ENCODE results near the gene MAD1L1.

DNA sequence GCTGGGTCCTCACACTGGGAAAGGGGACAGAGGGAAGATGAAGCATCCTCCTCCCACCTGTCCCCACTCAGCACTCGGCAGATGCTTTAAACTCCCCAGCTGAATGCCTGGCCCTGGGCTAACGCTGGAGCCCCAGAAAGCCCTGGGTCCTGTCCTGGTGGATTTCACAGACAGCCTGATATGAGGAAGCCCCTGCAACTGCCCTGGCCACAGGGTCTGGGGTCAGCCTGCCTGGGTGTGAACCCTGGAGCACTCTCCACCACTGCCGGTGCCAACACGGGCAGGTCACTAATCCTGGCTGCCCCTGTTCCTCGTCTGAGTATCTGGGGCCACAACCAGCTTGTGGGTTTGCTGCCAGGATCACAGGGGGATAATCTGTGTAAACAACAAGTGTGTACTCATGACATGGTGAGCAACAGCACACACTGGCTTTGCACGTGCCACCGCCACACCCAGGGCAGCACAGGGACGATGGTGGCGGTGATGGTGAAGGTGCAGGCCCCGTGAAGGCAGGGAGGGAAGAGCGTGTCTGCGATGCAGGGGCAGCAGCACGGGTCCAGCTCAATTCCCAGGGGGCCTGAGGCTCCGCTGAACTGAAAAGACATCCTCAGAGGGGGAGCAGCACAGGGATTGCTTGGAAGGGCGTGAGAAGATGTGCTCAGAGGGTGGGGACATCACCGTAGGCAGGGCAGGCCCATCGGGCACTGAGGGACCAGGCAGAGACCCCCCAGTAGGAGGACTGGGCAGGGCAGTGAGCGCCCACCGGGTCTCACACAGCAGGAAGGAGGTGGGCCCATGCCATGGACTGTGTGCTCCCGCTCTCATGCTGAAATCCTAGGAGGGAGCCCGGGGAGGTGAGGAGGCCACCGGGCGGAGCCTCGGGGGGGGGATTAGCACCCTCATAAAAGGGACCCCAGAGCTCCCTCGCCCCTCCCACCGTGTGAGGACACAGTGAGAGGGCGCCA lies 238.7 kb downstream of the MAD1L1 start:
- TF ChIP-seq RARB (CRISPR knock-in tag; IDR thresholded peaks at IDR 0.05) (no peak), ZFP30 (CRISPR knock-in tag; IDR thresholded peaks at IDR 0.05) (no peak), PPARA (CRISPR knock-in tag; IDR thresholded peaks at IDR 0.05; ENCODE audit: borderline replicate concordance) (no peak), ZNF565 (CRISPR knock-in tag; conservative IDR thresholded peaks at IDR 0.05; ENCODE audit: low read depth) (no peak), ZFP3 (CRISPR knock-in tag; IDR thresholded peaks at IDR 0.05) (no peak), SNAI2 (CRISPR knock-in tag; IDR thresholded peaks at IDR 0.05) (no peak)

Measured in SK-N-SH treated with all-trans-retinoic acid at 6 μM for 48 hours (cell line).